GM21529 (cell line): Measurements from ENCODE around the gene CD44.

Source experiments
- ATAC-seq: cut with Tn5 transposase; IDR thresholded peaks from one replicate; pipeline ENCODE4 v1.9.1; 2021; ENCODE audit not compliant: unreplicated experiment

The CD44 gene

GRCh38 chr11:35234460-35235156 is 95.6 kb downstream of the CD44 start:
- ATAC-seq, result no peak

- no peak for ATAC-seq
Observed at GRCh38 chr11:35235157-35235468, 96.1 kb downstream of the CD44 start.

GRCh38 chr11:35235498-35235897 is 96.5 kb downstream of the CD44 start:
- ATAC-seq, result no peak

- no peak for ATAC-seq
Observed at GRCh38 chr11:35235936-35236666, 97.1 kb downstream of the CD44 start.

GRCh38 chr11:35236667-35237003 is 97.7 kb downstream of the CD44 start:
- ATAC-seq, result no peak

- ATAC-seq, result no peak
Observed at GRCh38 chr11:35237351-35237750, 98.4 kb downstream of the CD44 start.

GRCh38 chr11:35237860-35238715 is 99.1 kb downstream of the CD44 start:
- ATAC-seq, result no peak

- ATAC-seq, result no peak
Observed at GRCh38 chr11:35238882-35239281, 99.9 kb downstream of the CD44 start.

GRCh38 chr11:35239471-35240075 is 100.6 kb downstream of the CD44 start:
- ATAC-seq, result no peak

DNA sequence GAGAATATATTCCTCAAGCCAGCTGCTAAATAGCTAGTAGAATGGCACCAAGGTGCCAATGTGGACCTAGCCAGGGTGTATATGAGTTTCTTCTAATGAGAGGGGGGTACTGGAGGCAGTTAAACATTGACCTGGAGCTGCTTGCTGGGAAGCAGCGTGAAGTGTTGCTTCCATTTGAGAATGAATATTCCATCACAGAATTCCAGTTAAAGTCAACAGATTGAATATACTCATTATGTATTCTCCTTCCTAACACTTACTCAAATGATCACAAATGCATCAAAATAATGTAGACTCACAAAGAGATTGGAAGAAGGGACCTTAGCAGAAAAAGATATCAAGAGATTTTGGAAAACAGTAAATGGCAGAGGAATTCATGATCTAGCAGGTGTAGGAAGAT is 102.1 kb downstream of the CD44 start:
- no peak for ATAC-seq

DNA sequence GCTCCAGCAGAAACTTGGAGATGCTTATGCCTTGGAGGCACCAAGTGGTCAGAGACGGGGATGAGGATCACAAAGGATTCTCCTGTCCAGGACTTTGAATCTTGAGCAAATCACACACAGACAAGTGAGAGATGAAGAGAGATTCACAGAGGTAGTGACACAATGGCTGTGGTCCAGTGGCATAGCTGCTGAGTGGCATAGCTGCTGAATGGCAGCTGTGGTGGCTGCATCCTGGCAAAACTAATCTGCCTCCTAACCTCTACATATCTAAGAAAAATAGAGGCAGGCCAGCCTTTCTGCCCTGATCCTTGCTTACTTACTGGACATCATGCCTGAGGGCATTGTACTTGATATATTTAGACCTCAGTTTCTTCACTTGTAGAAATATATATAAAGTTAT is 102.6 kb downstream of the CD44 start:
- no peak for ATAC-seq

DNA sequence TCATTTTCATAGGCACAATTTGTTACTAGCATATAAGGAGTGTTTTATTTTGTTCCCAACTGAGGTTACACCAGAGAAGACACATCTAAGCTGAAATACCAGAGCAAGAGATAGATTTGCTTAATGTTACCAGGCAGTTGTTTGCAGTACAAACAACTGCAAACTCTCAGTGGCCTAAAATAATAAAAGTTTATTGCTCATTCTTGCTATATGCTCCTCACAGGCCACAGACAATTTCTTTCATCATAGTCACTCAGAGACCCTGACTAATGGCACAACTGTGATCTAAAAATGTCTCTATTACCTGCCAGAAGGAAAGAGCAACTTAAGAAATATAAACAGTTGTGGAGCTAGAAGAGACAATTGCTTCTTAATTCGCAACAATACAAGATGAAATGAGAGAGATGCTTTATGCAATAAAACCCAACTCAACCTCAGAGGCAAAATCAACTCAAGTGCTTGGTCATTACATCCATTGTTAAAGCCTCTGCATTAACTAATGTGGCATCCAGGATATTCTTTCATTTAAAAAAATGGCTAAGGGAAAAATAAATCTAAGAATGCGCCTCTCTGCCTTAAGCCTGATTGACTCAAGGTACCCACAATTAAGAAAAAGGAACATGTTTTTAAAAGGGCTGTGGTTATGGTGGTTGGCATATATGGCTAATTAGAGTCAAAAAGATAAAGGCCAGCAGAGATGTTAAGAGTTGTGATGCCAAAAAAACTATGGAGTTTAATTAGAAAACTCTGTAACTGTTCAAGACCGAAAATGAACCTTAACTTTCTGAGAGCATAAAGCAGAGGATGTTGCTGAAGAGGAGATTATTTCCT is 103.7 kb downstream of the CD44 start:
- no peak for ATAC-seq

DNA sequence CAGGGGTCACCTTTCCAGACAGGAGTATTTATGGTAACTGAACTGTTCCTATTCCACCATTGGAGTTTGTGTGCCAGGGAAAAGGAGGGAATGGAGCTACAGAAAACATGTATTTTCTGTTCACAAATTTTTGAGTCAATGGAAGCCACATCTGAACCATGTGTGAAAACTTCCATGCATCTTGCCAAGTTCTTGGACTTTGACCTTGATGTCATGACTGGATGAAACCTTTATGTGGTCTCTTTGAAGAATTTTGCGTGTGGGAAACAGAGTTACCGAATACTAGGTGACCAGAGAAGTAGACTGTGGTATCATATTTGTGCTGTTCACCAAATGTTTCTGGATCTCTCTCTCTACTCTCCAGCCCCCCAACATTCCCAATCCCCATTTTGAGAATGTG is 104.8 kb downstream of the CD44 start:
- no peak for ATAC-seq

GRCh38 chr11:35245056-35245455 is 106.1 kb downstream of the CD44 start:
- no peak for ATAC-seq

- ATAC-seq, result no peak
Observed at GRCh38 chr11:35245786-35246185, 106.8 kb downstream of the CD44 start.

GRCh38 chr11:35246745-35247144 is 107.8 kb downstream of the CD44 start:
- ATAC-seq, result no peak

DNA sequence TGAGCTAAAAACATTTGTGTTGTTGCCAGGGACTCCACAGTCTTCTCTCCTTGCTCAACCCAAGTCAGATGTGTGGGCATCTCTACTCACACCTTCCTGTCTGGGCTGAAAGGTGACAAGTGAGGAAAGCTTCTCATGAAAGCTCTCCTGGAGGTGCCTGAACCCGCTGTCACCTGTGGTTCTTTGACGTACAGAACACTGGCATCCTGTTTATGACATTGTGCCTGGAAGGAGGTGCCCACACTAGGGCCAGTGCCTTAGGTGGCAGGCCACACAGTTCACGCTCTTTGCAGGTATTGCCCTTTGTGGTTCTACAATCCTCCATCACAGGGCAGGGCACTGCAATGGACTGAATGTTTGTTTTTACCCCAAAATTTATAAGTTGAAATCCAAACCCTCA is 108.5 kb downstream of the CD44 start:
- ATAC-seq, result no peak

- no peak for ATAC-seq
Observed at GRCh38 chr11:35247863-35248262, 108.9 kb downstream of the CD44 start.

DNA sequence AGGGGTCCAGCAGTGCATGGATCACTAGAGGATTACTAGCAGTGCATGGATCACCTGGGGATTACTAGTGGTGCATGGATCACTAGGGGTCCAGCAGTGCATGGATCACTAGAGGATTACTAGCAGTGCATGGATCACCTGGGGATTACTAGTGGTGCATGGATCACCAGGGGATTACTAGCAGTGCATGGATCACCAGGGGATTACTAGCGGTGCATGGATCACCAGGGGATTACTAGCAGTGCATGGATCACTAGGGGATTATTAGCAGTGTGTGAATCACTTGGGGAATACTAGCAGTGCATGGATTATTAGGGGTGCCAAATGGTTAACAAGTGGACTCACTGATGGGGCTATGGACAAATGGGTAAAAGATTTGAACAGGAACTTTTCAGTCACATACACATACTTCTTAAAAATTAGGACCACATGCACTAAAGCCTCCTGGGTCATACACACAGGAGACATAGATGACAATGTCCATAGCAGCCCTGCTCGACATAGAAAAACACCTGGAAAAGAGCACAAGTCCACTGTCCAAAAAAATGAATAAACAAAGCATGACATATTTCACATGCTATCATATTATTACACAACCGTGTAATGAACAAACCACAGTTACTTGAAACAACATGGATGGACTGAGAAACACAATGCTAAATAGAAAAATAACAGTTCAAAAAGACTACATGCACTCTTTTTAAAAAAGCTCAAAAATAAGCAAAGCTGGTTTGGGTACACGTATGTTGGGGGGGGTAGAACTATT is 109.8 kb downstream of the CD44 start:
- no peak for ATAC-seq

DNA sequence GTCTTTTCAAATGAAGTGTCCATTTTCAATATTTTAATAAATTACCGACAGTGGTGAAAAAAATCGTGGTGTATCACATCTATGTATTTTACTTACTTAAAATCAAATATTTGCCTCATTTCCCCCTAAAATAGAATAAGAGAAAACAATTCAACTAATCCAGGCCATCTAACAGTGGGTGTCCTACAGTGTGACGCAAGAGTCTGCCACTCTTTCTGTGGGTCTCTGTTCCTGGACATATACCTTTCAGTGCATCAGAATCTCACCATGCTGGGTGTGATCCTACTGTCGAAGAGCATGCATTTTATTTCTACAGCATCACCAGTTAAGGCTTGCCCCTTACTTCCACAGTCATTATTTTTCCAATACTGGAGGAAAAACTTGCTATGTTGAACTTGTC is 111.2 kb downstream of the CD44 start:
- ATAC-seq, result no peak
